OCI-LY1 (cell line): ENCODE data around the gene HHEX.

Experiments used
- H2AFZ ChIP-seq: fragments of 200-600 bp; sonication (generic), shearing (Covaris generic); 2 replicates; pipeline ENCODE4 v1.6.0; 2014; ENCODE audit warnings: antibody characterized with exemption, mild to moderate bottlenecking, low read length
- H3F3A ChIP-seq: fragments of 200-600 bp; sonication (generic), shearing (Covaris generic); 2 replicates; pipeline ENCODE4 v1.6.0; 2014; ENCODE audit warnings: mild to moderate bottlenecking, antibody characterized with exemption, low read length, moderate library complexity; ENCODE audit not compliant: insufficient read depth
- H3K27ac ChIP-seq: fragments of 200-600 bp; sonication (generic); 2 replicates; pipeline ENCODE4 v1.5.1; 2014; ENCODE audit warnings: low read length, mixed run types, mild to moderate bottlenecking, low read depth; ENCODE audit not compliant: poor library complexity, severe bottlenecking
- H3K27me3 ChIP-seq: fragments of 200-600 bp; sonication (generic); 2 replicates; pipeline ENCODE4 v1.6.0; 2014; ENCODE audit warnings: antibody characterized with exemption, mild to moderate bottlenecking, low read length, moderate library complexity; ENCODE audit not compliant: insufficient read depth
- H3K36me3 ChIP-seq: fragments of 200-600 bp; sonication (generic); 2 replicates; pipeline ENCODE4 v1.6.1; 2014; ENCODE audit warnings: mild to moderate bottlenecking, antibody characterized with exemption, low read length, moderate library complexity, mixed read lengths; ENCODE audit not compliant: insufficient read depth
- H3K4me1 ChIP-seq: fragments of 200-600 bp; sonication (generic); 2 replicates; pipeline ENCODE4 v1.5.1; 2014; ENCODE audit warnings: mild to moderate bottlenecking, low read length, moderate library complexity; ENCODE audit not compliant: insufficient read depth, severe bottlenecking
- H3K4me2 ChIP-seq: fragments of 200-600 bp; sonication (generic), shearing (Covaris generic); 2 replicates; pipeline ENCODE4 v1.6.1; 2014; ENCODE audit warnings: low read length
- H3K4me3 ChIP-seq: fragments of 200-600 bp; sonication (generic); 2 replicates; pipeline ENCODE4 v1.5.1; 2014; ENCODE audit warnings: low read length, low read depth, mild to moderate bottlenecking, mixed read lengths; ENCODE audit not compliant: poor library complexity, severe bottlenecking
- H3K79me2 ChIP-seq: fragments of 200-600 bp; shearing (Covaris generic); 2 replicates; pipeline ENCODE4 v1.6.1; 2016; ENCODE audit warnings: mixed run types, low read length, mixed read lengths; ENCODE audit not compliant: insufficient read depth
- H3K9ac ChIP-seq: fragments of 200-600 bp; sonication (generic), shearing (Covaris generic); 2 replicates; pipeline ENCODE4 v1.6.1; 2014; ENCODE audit warnings: mild to moderate bottlenecking, low read length, mixed read lengths
- H3K9me2 ChIP-seq: fragments of 200-600 bp; sonication (generic), shearing (Covaris generic); 2 replicates; pipeline ENCODE4 v1.6.1; 2014; ENCODE audit warnings: low read depth, mild to moderate bottlenecking, low read length, mixed read lengths
- H3K9me3 ChIP-seq: fragments of 200-600 bp; shearing (Covaris generic); 2 replicates; pipeline ENCODE4 v1.6.1; 2014; ENCODE audit warnings: low read length, mixed read lengths
- H4K20me1 ChIP-seq: fragments of 200-600 bp; sonication (generic), shearing (Covaris generic); 2 replicates; pipeline ENCODE4 v1.6.0; 2016; ENCODE audit warnings: mild to moderate bottlenecking, low read length; ENCODE audit not compliant: insufficient read depth
- CTCF ChIP-seq: fragments of 200-600 bp; sonication (generic), shearing (Covaris generic); IDR thresholded peaks from 2 replicates; pipeline ENCODE4 v1.5.1; 2017; ENCODE audit warnings: mild to moderate bottlenecking, antibody characterized with exemption, low read length, moderate library complexity, mixed read lengths
- EZH2 ChIP-seq: fragments of 200-600 bp; sonication (generic), shearing (Covaris generic); IDR thresholded peaks from 2 replicates; pipeline ENCODE4 v1.8.0; 2017; ENCODE audit warnings: borderline replicate concordance, mixed run types, mild to moderate bottlenecking, antibody characterized with exemption, low read length, moderate library complexity, mixed read lengths

The HHEX gene

DNA sequence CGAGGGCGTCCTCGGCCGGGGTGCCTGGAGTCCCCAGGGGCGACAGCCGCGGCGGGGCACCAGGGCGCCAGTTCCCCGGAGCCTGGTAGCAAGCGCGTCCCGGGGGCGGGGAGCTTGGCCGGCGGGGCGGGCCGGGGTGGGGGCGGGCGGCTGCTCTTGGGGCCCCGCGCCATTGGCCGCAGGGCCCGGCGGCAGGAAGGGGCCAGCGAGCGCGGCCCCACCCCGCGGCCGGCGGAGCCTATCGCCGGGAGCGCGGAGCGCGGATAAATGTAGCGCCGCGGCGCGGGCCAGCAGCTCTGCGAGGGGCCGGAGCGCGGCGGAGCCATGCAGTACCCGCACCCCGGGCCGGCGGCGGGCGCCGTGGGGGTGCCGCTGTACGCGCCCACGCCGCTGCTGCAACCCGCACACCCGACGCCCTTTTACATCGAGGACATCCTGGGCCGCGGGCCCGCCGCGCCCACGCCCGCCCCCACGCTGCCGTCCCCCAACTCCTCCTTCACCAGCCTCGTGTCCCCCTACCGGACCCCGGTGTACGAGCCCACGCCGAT is at the start of gene HHEX:
TSS of gene HHEX (plus strand) at position 293 of the 548 bp plus-strand sequence. CDS start at position 325, 32 bp downstream.
- no peak within 1 kb of the TSS for H3K27ac ChIP-seq

GRCh38 chr10:92640107-92640506 is 49.6 kb upstream of the HHEX start:
- Histone ChIP-seq H3K9ac (no peak overlapping the region), H3K27me3 (no peaks in the 10 kb centered on the region), H3K79me2 (no peaks in the 10 kb centered on the region), H3F3A (no peaks in the 10 kb centered on the region), H3K9me3 (no peaks in the 10 kb centered on the region), H2AFZ (no peak overlapping the region), H3K27ac (no peak overlapping the region), H3K9me2 (no peaks in the 10 kb centered on the region), H3K36me3 (peaks cover 71% of the 10 kb centered on the region), H3K4me1 (no peaks in the 10 kb centered on the region), H4K20me1 (no peaks in the 10 kb centered on the region), H3K4me2 (no peak overlapping the region), H3K4me3 (no peak overlapping the region)
- no peak for TF ChIP-seq EZH2
- TF ChIP-seq CTCF, result no peak

More for the DNA sequence above, at the start of gene HHEX:
- no peaks in the 10 kb centered on the region for H3K9me2 ChIP-seq
- no peaks in the 10 kb centered on the region for H3F3A ChIP-seq
- peak within 1 kb of the TSS; percentile 37; the same call in 1 of the 2 replicates for H3K9ac ChIP-seq
- no peaks in the 10 kb centered on the region for H4K20me1 ChIP-seq
- no peaks in the 10 kb centered on the region for H3K27me3 ChIP-seq
- H3K4me3 ChIP-seq, result peak within 1 kb of the TSS; percentile 60
- no peaks in the 10 kb centered on the region for H3K36me3 ChIP-seq
- H3K4me1 ChIP-seq, result peaks cover 25% of the 10 kb centered on the region
- peak within 1 kb of the TSS; percentile 79 for H3K4me2 ChIP-seq
- H3K9me3 ChIP-seq, result no peaks in the 10 kb centered on the region
- no peak within 1 kb of the TSS for H2AFZ ChIP-seq
- no peaks in the 10 kb centered on the region for H3K79me2 ChIP-seq
- no peak for TF ChIP-seq EZH2
- TF ChIP-seq CTCF, result no peak

- Histone ChIP-seq H3K27ac (no peak overlapping the region), H2AFZ (no peak overlapping the region), H3K36me3 (peaks cover 66% of the 10 kb centered on the region), H3K4me3 (no peak overlapping the region), H3K79me2 (no peaks in the 10 kb centered on the region), H4K20me1 (no peaks in the 10 kb centered on the region), H3K9me2 (no peaks in the 10 kb centered on the region), H3K9me3 (no peaks in the 10 kb centered on the region), H3F3A (no peaks in the 10 kb centered on the region), H3K4me2 (no peak overlapping the region), H3K9ac (no peak overlapping the region), H3K27me3 (no peaks in the 10 kb centered on the region), H3K4me1 (no peaks in the 10 kb centered on the region)
- TF ChIP-seq CTCF, result no peak
- TF ChIP-seq EZH2, result no peak
These were observed 48.3 kb upstream of the HHEX start for GRCh38 chr10:92641492-92641891.
